Measurements from ENCODE around the gene TCEA3. TPM values are rescaled to one million over a fixed set of nuclear protein-coding genes. Genes with fewer than 3 reads are reported as not detected.
"Not testable (repeated sequence)": the region's sequence is repeated elsewhere in the genome, so short reads cannot be mapped to it uniquely, and the experiment has no call there.

TCEA3 gene
- total RNA-seq, 1 donor from 2014 or later: 26.5 TPM

DNA sequence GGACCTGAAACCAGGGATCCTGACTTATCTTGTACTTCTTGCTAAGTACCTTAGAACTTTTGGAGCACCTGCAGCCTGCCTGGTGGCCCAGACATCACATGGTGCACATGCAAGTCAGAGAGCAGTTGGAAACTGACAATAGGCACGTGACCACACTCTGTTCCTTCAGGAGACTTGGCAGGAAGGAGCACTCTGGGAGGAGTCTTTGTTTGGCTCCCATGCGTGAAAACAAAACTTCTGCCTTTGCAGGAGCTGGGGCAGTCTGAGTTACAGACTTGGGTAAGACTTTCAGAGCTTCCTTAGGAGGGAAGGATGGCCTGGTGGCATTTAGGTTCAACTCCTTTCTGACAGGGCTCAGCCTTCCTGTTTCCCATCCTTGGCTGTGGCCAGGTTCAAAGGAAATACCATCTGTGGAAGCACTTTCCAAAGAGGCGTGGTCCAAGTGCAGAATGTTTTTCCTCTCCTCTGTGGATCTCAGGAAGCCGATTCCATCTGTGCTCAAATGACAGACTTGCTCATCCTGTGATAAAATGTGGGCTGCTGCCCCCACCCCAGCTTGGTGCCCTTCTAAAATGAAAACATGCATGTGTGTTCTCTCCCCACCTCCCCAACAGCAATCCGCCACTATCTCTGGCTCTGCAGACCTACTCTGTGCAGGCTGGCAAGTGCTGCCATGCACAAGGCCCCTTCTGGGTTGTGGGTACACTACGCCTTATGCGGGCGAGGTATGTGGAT lies 40.8 kb downstream of the TCEA3 start:
- DNase-seq (ENCODE audit: extremely low spot score in 2 of 2): no peak
- peaks cover 22% of the 10 kb centered on the region for H3K4me1 ChIP-seq
- TF ChIP-seq POLR2A (IDR thresholded peaks at IDR 0.05) (no peak), POLR2AphosphoS5 (IDR thresholded peaks at IDR 0.05; ENCODE audit: insufficient read depth in 1 of 2, low read depth in 1 of 2) (no peak)
- TF ChIP-seq, protein P1, sequence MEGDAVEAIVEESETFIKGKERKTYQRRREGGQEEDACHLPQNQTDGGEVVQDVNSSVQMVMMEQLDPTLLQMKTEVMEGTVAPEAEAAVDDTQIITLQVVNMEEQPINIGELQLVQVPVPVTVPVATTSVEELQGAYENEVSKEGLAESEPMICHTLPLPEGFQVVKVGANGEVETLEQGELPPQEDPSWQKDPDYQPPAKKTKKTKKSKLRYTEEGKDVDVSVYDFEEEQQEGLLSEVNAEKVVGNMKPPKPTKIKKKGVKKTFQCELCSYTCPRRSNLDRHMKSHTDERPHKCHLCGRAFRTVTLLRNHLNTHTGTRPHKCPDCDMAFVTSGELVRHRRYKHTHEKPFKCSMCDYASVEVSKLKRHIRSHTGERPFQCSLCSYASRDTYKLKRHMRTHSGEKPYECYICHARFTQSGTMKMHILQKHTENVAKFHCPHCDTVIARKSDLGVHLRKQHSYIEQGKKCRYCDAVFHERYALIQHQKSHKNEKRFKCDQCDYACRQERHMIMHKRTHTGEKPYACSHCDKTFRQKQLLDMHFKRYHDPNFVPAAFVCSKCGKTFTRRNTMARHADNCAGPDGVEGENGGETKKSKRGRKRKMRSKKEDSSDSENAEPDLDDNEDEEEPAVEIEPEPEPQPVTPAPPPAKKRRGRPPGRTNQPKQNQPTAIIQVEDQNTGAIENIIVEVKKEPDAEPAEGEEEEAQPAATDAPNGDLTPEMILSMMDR (IDR thresholded peaks at IDR 0.05): no peak
- no peak overlapping the region for H3K27ac ChIP-seq
- H3K27me3 ChIP-seq: no peaks in the 10 kb centered on the region
- intact Hi-C loops (cut with DNase I): no loop called here
- no peaks in the 10 kb centered on the region for H3K9me3 ChIP-seq
- H3K4me3 ChIP-seq: no peak overlapping the region
- peaks cover 0 to 10% of the 10 kb centered on the region in 2 donors for H3K36me3 ChIP-seq

DNA sequence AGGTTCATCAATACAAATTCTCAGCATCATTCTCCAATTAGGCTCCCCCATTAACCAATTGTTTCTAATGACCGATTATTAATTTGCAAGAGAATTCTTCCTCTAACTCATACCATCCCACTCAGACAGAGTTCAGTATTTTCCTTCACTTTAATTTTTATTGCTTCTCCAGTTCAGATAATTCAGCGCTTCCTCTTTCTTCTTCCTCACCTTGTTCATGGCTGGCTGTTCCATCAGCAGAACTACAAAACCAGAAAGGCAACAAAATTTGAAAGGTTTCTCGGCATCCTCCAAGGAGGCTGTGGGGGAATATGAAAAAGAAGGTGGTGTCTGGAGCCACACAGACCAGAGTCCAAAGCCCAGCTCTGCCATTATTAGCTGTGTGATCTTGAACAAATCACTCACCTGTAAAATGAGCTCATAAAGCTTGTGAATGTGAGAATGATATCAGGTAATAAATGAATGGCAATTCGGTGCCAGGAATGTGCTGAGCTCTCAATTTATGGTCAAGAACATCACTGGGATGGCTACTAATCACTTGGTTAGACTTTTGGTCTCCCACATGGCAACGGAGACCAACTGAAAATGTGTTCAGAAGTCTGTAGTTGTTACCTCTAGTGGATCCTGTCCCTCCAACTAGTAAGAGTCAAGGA lies 43.2 kb downstream of the TCEA3 start:
- no peak for DNase-seq (ENCODE audit: extremely low spot score in 2 of 2)
- Histone ChIP-seq H3K4me3 (no peak overlapping the region), H3K36me3 (peaks cover 0 to 10% of the 10 kb centered on the region in 2 donors), H3K27ac (no peak overlapping the region), H3K9me3 (no peaks in the 10 kb centered on the region), H3K4me1 (peaks cover 45% of the 10 kb centered on the region), H3K27me3 (no peaks in the 10 kb centered on the region)
- TF ChIP-seq POLR2A (IDR thresholded peaks at IDR 0.05) (no peak), POLR2AphosphoS5 (IDR thresholded peaks at IDR 0.05; ENCODE audit: insufficient read depth in 1 of 2, low read depth in 1 of 2) (no peak)
- TF ChIP-seq, protein P1 (IDR thresholded peaks at IDR 0.05): no peak
- intact Hi-C loops (cut with DNase I): no loop called here

DNA sequence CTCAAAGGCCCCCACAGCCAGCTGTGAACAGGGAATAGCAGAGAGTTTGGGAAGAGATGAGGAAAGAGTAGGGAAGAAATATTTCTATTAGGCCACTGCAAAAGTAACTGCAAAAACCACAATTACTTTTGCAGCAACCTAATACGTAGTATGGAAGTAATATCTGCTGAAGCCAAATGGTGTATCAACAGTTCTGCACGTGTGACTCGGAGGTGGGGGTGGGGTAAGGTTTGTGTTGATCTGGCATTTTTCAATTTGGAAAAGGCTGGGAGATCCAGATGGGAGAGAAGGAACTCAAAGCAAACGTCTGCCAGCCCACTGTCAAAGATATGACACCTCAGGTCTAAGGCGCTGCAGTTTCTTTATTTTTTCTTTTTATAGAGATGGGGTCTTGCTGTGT lies 43.8 kb downstream of the TCEA3 start:
- H3K27ac ChIP-seq: peak overlapping the region; percentile 13
- H3K36me3 ChIP-seq: peaks cover 0 to 5% of the 10 kb centered on the region in 2 donors
- intact Hi-C loops (cut with DNase I): no loop called here
- peaks cover 49% of the 10 kb centered on the region for H3K4me1 ChIP-seq
- DNase-seq (ENCODE audit: extremely low spot score in 2 of 2): no peak
- no peak overlapping the region for H3K4me3 ChIP-seq
- no peaks in the 10 kb centered on the region for H3K27me3 ChIP-seq
- no peaks in the 10 kb centered on the region for H3K9me3 ChIP-seq
- TF ChIP-seq POLR2AphosphoS5 (IDR thresholded peaks at IDR 0.05; ENCODE audit: insufficient read depth in 1 of 2, low read depth in 1 of 2) (no peak), POLR2A (IDR thresholded peaks at IDR 0.05) (no peak)
- TF ChIP-seq, protein P1 (IDR thresholded peaks at IDR 0.05): no peak

DNA sequence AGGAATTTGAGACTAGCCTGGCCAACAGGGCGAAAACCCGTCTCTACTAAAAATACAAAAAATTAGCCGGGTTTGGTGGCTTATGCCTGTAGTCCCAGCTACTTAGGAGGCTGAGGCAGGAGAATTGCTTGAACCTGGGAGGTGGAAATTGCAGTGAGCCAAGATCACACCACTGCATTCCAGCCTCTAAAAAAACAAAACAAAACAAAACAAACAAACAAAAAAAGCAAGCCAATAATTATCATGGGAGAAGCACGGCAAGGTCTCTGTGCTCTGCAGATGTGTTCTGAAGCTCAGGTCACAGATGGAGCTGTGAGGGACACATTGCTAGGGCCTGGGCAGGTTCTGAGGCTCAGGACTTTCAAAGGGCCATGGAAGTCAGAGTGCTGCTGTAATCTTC lies 44.3 kb downstream of the TCEA3 start:
- peaks cover 46% of the 10 kb centered on the region for H3K4me1 ChIP-seq
- H3K27me3 ChIP-seq; H3K9me3 ChIP-seq; H3K36me3 ChIP-seq; intact Hi-C loops (cut with DNase I); H3K4me3 ChIP-seq; DNase-seq (ENCODE audit: extremely low spot score in 2 of 2): not testable (repeated sequence)
- H3K27ac ChIP-seq: peak overlapping the region; percentile 13

DNA sequence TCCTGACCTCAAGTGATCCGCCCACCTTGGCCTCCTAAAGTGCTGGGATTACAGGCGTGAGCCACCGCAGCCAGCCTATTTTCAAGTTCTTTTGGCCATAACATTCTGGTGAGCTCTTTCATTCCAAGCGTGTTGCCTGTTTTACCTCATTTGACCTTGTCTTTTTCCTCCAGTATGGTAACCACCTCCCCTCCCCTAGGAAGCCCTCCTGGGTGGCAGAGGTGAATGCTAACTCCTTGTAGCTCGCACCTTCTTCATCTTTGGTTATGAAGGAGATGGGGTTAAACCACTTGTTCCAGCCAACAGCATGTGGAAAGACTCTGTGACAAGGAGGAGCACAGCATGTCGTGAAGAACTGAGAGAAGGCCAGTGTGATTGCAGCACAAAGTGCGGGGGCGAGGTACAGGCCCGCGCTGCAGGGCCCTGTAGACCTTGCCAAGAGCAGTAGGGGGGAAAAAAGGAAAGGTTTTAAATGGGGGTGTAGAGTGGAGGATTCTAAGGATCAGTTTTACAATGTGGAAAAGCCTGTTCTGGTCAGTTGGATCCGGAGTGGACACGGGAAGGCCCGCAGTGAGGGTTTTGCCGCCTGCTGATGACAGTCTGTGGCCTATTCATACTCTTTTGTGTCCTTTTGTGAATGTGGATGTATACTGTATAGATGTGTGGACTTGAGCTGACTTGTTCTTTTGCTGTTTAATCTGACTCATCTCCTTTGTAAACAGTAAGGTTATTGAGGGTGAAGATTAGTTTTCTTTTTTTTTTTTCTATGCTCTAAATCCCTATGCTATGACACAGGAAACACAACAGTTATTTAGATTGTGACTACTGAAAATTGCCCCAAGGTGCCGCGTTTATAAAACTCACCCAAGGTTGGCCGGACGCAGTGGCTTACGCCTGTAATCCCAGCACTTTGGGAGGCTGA lies 47.4 kb downstream of the TCEA3 start:
- Histone ChIP-seq H3K4me3 (no peak overlapping the region), H3K9me3 (no peaks in the 10 kb centered on the region), H3K36me3 (no peaks in the 10 kb centered on the region), H3K27ac (peak overlapping the region; percentile 79), H3K4me1 (peaks cover 36% of the 10 kb centered on the region), H3K27me3 (no peaks in the 10 kb centered on the region)
- intact Hi-C loops (cut with DNase I): no loop called here
- DNase-seq (ENCODE audit: extremely low spot score in 2 of 2): peak in 1 of 2 donors; percentile 96
- peak; percentile 66 to 81 for TF ChIP-seq POLR2AphosphoS5 (IDR thresholded peaks at IDR 0.05; ENCODE audit: insufficient read depth in 1 of 2, low read depth in 1 of 2)
- TF ChIP-seq, protein P1 (IDR thresholded peaks at IDR 0.05): no peak

DNA sequence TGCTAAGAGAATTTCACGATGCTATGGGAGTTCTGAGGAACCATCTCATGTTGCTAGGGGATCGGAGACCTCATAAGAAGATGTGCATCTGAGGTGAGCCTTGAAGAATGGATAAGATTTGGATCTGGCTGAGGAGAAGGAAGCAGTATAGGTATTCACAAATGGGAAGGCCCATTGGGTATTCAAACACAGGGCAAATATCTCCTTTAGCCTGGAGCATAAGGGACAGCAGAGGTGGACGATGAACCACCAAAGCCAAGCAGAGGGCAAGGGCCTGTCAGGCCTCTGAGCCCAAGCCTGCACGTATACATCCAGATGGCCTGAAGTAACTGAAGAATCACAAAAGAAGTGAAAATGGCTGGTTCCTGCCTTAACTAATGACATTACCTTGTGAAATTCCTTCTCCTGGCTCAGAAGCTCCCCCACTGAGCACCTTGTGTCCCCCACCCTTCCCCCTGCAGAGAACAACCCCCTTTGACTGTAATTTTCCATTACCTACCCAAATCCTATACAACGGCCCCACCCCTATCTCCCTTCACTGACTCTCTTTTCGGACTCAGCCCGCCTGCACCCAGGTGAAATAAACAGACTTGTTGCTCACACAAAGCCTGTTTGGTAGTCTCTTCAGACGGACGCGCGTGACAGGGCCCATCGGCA lies 50.3 kb downstream of the TCEA3 start:
- H3K4me1 ChIP-seq: peaks cover 65% of the 10 kb centered on the region
- H3K36me3 ChIP-seq: not testable (repeated sequence)

More for the DNA sequence above, 50.3 kb downstream of the TCEA3 start:
- DNase-seq (ENCODE audit: extremely low spot score in 2 of 2); H3K27me3 ChIP-seq; H3K4me3 ChIP-seq; intact Hi-C loops (cut with DNase I); H3K27ac ChIP-seq; H3K9me3 ChIP-seq: not testable (repeated sequence)
